Measurements from ENCODE around the gene CDYL2.

- TF ChIP-seq ISL1 (CRISPR knock-in tag; IDR thresholded peaks at IDR 0.05) = no peak
- TF ChIP-seq, protein P1, sequence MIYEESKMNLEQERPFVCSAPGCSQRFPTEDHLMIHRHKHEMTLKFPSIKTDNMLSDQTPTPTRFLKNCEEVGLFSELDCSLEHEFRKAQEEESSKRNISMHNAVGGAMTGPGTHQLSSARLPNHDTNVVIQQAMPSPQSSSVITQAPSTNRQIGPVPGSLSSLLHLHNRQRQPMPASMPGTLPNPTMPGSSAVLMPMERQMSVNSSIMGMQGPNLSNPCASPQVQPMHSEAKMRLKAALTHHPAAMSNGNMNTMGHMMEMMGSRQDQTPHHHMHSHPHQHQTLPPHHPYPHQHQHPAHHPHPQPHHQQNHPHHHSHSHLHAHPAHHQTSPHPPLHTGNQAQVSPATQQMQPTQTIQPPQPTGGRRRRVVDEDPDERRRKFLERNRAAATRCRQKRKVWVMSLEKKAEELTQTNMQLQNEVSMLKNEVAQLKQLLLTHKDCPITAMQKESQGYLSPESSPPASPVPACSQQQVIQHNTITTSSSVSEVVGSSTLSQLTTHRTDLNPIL (CRISPR knock-in tag; IDR thresholded peaks at IDR 0.05; ENCODE audit: low read depth) = no peak
- no peak for TF ChIP-seq ZNF565 (CRISPR knock-in tag; conservative IDR thresholded peaks at IDR 0.05; ENCODE audit: low read depth)
- TF ChIP-seq ARNTL (CRISPR knock-in tag; IDR thresholded peaks at IDR 0.05; ENCODE audit: borderline replicate concordance, low read depth) = no peak
- TF ChIP-seq, protein P2, sequence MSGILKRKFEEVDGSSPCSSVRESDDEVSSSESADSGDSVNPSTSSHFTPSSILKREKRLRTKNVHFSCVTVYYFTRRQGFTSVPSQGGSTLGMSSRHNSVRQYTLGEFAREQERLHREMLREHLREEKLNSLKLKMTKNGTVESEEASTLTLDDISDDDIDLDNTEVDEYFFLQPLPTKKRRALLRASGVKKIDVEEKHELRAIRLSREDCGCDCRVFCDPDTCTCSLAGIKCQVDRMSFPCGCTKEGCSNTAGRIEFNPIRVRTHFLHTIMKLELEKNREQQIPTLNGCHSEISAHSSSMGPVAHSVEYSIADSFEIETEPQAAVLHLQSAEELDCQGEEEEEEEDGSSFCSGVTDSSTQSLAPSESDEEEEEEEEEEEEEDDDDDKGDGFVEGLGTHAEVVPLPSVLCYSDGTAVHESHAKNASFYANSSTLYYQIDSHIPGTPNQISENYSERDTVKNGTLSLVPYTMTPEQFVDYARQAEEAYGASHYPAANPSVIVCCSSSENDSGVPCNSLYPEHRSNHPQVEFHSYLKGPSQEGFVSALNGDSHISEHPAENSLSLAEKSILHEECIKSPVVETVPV (CRISPR knock-in tag; IDR thresholded peaks at IDR 0.05) = no peak
- no peak for TF ChIP-seq TCF4 (CRISPR knock-in tag; IDR thresholded peaks at IDR 0.05; ENCODE audit: borderline replicate concordance)
- TF ChIP-seq ZFP30 (CRISPR knock-in tag; IDR thresholded peaks at IDR 0.05) = no peak
- no peak for TF ChIP-seq TSHZ2 (CRISPR knock-in tag; IDR thresholded peaks at IDR 0.05)
- TF ChIP-seq SNAI2 (CRISPR knock-in tag; IDR thresholded peaks at IDR 0.05) = no peak
- no peak for TF ChIP-seq ZFP3 (CRISPR knock-in tag; IDR thresholded peaks at IDR 0.05)
- TF ChIP-seq GLIS3 (CRISPR knock-in tag; IDR thresholded peaks at IDR 0.05) = no peak
Observed at GRCh38 chr16:80809366-80809765, 5.0 kb upstream of the CDYL2 start.

All from SK-N-SH treated with all-trans-retinoic acid at 6 μM for 48 hours (cell line).